Endothelial cell of umbilical vein (primary cell): Measurements from ENCODE around the gene ATP2C2. TPM values are rescaled to one million over a fixed set of nuclear protein-coding genes. Genes with fewer than 3 reads are reported as not detected.

Source experiments
- BruUV-seq: library from RNA; stranded (reverse); fragments of 400-500 nt; replicated peaks from 2 replicates; lab custom pipeline; 2021; lab: Mats Ljungman, UMichigan
- CTCF ChIA-PET: fragments of 300-600, 350-600 bp; sonication (Branson Sonifier 250); formaldehyde crosslinking; loops from one replicate; lab custom pipeline; 2021; ENCODE audit warnings: antibody characterized with exemption, inconsistent platforms; lab: Charles Lee
- POLR2A ChIA-PET: fragments of 300-600, 350-600 bp; sonication (Branson Sonifier 250); formaldehyde crosslinking; loops from one replicate; lab custom pipeline; 2021; ENCODE audit warnings: antibody characterized with exemption, inconsistent platforms; lab: Charles Lee
- DNase-seq: peaks from one replicate; pipeline ENCODE4 v3.0.0-alpha.2; 2011; ENCODE audit warnings: low read depth, low spot score
- FAIRE-seq: peaks from 2 replicates; lab custom pipeline; 2011; peaks lifted over from hg19 to GRCh38; lab: Jason Lieb, UNC
- H2AFZ ChIP-seq: 2 replicates; pipeline ENCODE4 v1.6.0; 2012; ENCODE audit warnings: low read depth, low read length, control low read depth, inconsistent platforms
- H3K27ac ChIP-seq: 2 replicates; pipeline ENCODE4 v1.5.1; 2011; ENCODE audit warnings: low read depth, mild to moderate bottlenecking, control low read depth, low read length, moderate library complexity; ENCODE audit not compliant: insufficient read depth
- H3K27me3 ChIP-seq, 2 experiments: 2 replicates each; pipeline versions ENCODE4 v1.6.0 to v1.6.1; 2011; ENCODE audit warnings: low read length in 2 of 2, mixed read lengths in 1 of 2; ENCODE audit not compliant: control insufficient read depth in 2 of 2, insufficient read depth in 2 of 2
- H3K36me3 ChIP-seq, 2 experiments: 2 replicates in 1 of 2; 3 replicates in 1 of 2; pipeline ENCODE4 v1.5.1; 2011; ENCODE audit warnings: low read length in 2 of 2, mild to moderate bottlenecking in 1 of 2, moderate library complexity in 1 of 2; ENCODE audit not compliant: control insufficient read depth in 2 of 2, insufficient read depth in 2 of 2; ENCODE audit errors: extremely low read depth in 1 of 2
- H3K4me1 ChIP-seq: 3 replicates; pipeline ENCODE4 v1.5.1; 2011; ENCODE audit warnings: mild to moderate bottlenecking, low read length; ENCODE audit not compliant: control insufficient read depth, insufficient read depth; ENCODE audit errors: extremely low read depth
- H3K4me2 ChIP-seq: 2 replicates; pipeline ENCODE4 v1.6.1; 2011; ENCODE audit warnings: low read length, control low read depth, mixed read lengths; ENCODE audit not compliant: insufficient read depth
- H3K4me3 ChIP-seq, 3 experiments: fragments of 200-600 bp in 1 of 3; sonication (generic), shearing (Covaris generic) in 1 of 3; replicated peaks in 1 of 3; 2 replicates each; pipeline ENCODE4 v1.5.1; 2011 to 2016; ENCODE audit warnings: control low read depth in 3 of 3, low read length in 3 of 3, mild to moderate bottlenecking in 2 of 3, inconsistent platforms in 1 of 3, low read depth in 1 of 3, moderate library complexity in 1 of 3; ENCODE audit not compliant: insufficient read depth in 1 of 3
- H3K79me2 ChIP-seq: 2 replicates; pipeline ENCODE4 v1.6.0; 2012; ENCODE audit warnings: low read length, inconsistent platforms; ENCODE audit not compliant: control insufficient read depth, insufficient read depth
- H3K9ac ChIP-seq: replicated peaks from 2 replicates; pipeline ENCODE3; 2011; ENCODE audit warnings: low read length, control low read depth; ENCODE audit not compliant: insufficient read depth; ENCODE audit errors: extremely low read depth
- H3K9me1 ChIP-seq: replicated peaks from 3 replicates; pipeline ENCODE4 v1.6.0; 2011; ENCODE audit warnings: mild to moderate bottlenecking, low read length; ENCODE audit not compliant: control insufficient read depth, insufficient read depth; ENCODE audit errors: extremely low read depth
- H3K9me3 ChIP-seq: replicated peaks from 2 replicates; pipeline ENCODE4 v1.5.1; 2012; ENCODE audit warnings: low read length, inconsistent platforms; ENCODE audit not compliant: control insufficient read depth, insufficient read depth
- H4K20me1 ChIP-seq: replicated peaks from 2 replicates; pipeline ENCODE3; 2011; ENCODE audit warnings: mild to moderate bottlenecking, low read length; ENCODE audit not compliant: control insufficient read depth, insufficient read depth; ENCODE audit errors: extremely low read depth
- CTCF ChIP-seq, 2 donors: IDR thresholded peaks; 1 replicate in 1 of 2; 2 replicates in 1 of 2; pipeline ENCODE4 v1.5.1; 2011; ENCODE audit warnings: low read length in 2 of 2, mild to moderate bottlenecking in 2 of 2, moderate library complexity in 2 of 2, control low read depth in 1 of 2, inconsistent platforms in 1 of 2, low read depth in 1 of 2; ENCODE audit not compliant: insufficient read depth in 1 of 2; ENCODE audit errors: extremely low read depth in 1 of 2
- EZH2 ChIP-seq: IDR thresholded peaks from 2 replicates; pipeline ENCODE4 v1.6.1; 2012; ENCODE audit warnings: borderline replicate concordance, low read depth, mild to moderate bottlenecking, moderate library complexity, low read length, inconsistent platforms; ENCODE audit not compliant: severe bottlenecking
- FOS ChIP-seq: IDR thresholded peaks from 2 replicates; pipeline ENCODE4 v1.6.1; 2011; ENCODE audit warnings: mild to moderate bottlenecking, low read length, moderate library complexity, borderline replicate concordance; ENCODE audit not compliant: insufficient read depth
- GATA2 ChIP-seq: IDR thresholded peaks from 2 replicates; pipeline ENCODE4 v1.7.0; 2011; ENCODE audit warnings: low read depth, mild to moderate bottlenecking, moderate library complexity, mixed read lengths, low read length; ENCODE audit not compliant: insufficient read length, insufficient read depth
- JUN ChIP-seq: IDR thresholded peaks from 2 replicates; pipeline ENCODE4 v1.6.1; 2011; ENCODE audit warnings: borderline replicate concordance, low read depth; ENCODE audit not compliant: insufficient read length, insufficient read depth
- MAX ChIP-seq: IDR thresholded peaks from 2 replicates; pipeline ENCODE4 v1.6.1; 2011; ENCODE audit not compliant: insufficient read depth, insufficient read length
- MYC ChIP-seq: IDR thresholded peaks from one replicate; pipeline ENCODE4 v1.6.1; 2011; ENCODE audit warnings: mild to moderate bottlenecking, low read depth, low read length
- POLR2A ChIP-seq: IDR thresholded peaks from 2 replicates; pipeline ENCODE4 v1.6.1; 2012; ENCODE audit warnings: low read depth, mild to moderate bottlenecking, control low read depth, low read length
- POLR2AphosphoS5 ChIP-seq: IDR thresholded peaks from 2 replicates; pipeline ENCODE4 v1.6.1; 2012; ENCODE audit warnings: low read depth, mild to moderate bottlenecking, control low read depth, low read length, moderate library complexity; ENCODE audit not compliant: insufficient read depth
- dilution Hi-C: fragments of 300-500 bp; cut with MboI; formaldehyde crosslinking; loops from one replicate; pipeline ENCODE4 v1.15.0; 2019; ENCODE audit warnings: low sequenced_read_pairs; ENCODE audit not compliant: extremely low pct_ligation_motif_present
- intact Hi-C: fragments of 100-400 bp; cut with micrococcal nuclease; formaldehyde crosslinking; loops from one replicate; pipeline ENCODE4 v1.10.0; 2022
- polyA plus RNA-seq, 4 experiments: library from polyadenylated mRNA; depleted of rRNA in 3 of 4; stranded (reverse) in 3 of 4; unstranded in 1 of 4; fragments of >200 nt; gene quantifications; 2 replicates each; pipeline versions ENCODE4 v1.2.1 to v1.2.3, GENCODE V29; 2011 to 2012; ENCODE audit warnings: missing spikeins in 1 of 4
- total RNA-seq: library from RNA; stranded (reverse); gene quantifications from 2 replicates; pipeline ENCODE4 v1.2.3, GENCODE V29; 2021

ATP2C2 gene
- total and polyA plus RNA-seq, 2 donors (not counting 3 experiments of a cell fraction or from before 2014, with no cell fraction given): not detected

- H4K20me1 ChIP-seq: no peaks in the 10 kb centered on the region
- DNase-seq: no peak
- no peak for FAIRE-seq
- H2AFZ ChIP-seq: no peak overlapping the region
- intact Hi-C loops (no loop called here), dilution Hi-C loops (loop anchor here (25.0 kb wide), 1 partner anchor 172 kb away; the partner anchor contains the start of gene KCNG4)
- no TSS peak for BruUV-seq
- H3K36me3 ChIP-seq: no peaks in the 10 kb centered on the region
- H3K9me3 ChIP-seq: no peaks in the 10 kb centered on the region
- H3K27me3 ChIP-seq: no peaks in the 10 kb centered on the region
- H3K4me1 ChIP-seq: no peaks in the 10 kb centered on the region
- no peaks in the 10 kb centered on the region for H3K9me1 ChIP-seq
- ChIA-PET POLR2A (no interaction called here), CTCF (no interaction called here)
- H3K4me2 ChIP-seq: no peak overlapping the region
- TF ChIP-seq MYC: no peak
- no peak overlapping the region for H3K9ac ChIP-seq
- no peak overlapping the region for H3K27ac ChIP-seq
- H3K4me3 ChIP-seq: no peak overlapping the region
- H3K79me2 ChIP-seq: no peaks in the 10 kb centered on the region
Measured at GRCh38 chr16:84408856-84409255, 40.5 kb downstream of the ATP2C2 start.

- Histone ChIP-seq H3K4me3 (no peak overlapping the region), H3K9ac (no peak overlapping the region), H3K9me3 (no peaks in the 10 kb centered on the region), H3K36me3 (no peaks in the 10 kb centered on the region), H3K4me1 (no peaks in the 10 kb centered on the region), H3K4me2 (no peak overlapping the region), H3K27me3 (peaks cover 0 to 3% of the 10 kb centered on the region in 2 experiments), H3K79me2 (no peaks in the 10 kb centered on the region), H2AFZ (no peak overlapping the region), H3K27ac (no peak overlapping the region), H4K20me1 (no peaks in the 10 kb centered on the region), H3K9me1 (no peaks in the 10 kb centered on the region)
- TF ChIP-seq GATA2 (no peak), POLR2AphosphoS5 (no peak), MAX (no peak), CTCF (IDR thresholded peaks at IDR 0.05; ENCODE audit: extremely low read depth in 1 of 2, insufficient read depth in 1 of 2, low read depth in 1 of 2, low read length in 2 of 2) (no peak), POLR2A (no peak), FOS (no peak), MYC (no peak), JUN (no peak), EZH2 (no peak)
- FAIRE-seq: no peak
- dilution Hi-C loops: loop anchor here (25.0 kb wide), 1 partner anchor 173 kb away; the partner anchor contains the start of gene KCNG4
- intact Hi-C loops: no loop called here
- CTCF ChIA-PET: no interaction called here
- POLR2A ChIA-PET: no interaction called here
- no TSS peak for BruUV-seq
- no peak for DNase-seq
Measured at GRCh38 chr16:84410361-84411138, 42.2 kb downstream of the ATP2C2 start.
